H9 (cell line): Measurements from ENCODE around the gene MICAL3. TPM values are rescaled to one million over a fixed set of nuclear protein-coding genes. Genes with fewer than 3 reads are reported as not detected.

Source experiments
- DNase-seq: peaks from one replicate; pipeline ENCODE4 v3.0.0-alpha.2; 2017
- H2AFZ ChIP-seq: one replicate; pipeline ENCODE4 v1.6.1; 2013; ENCODE audit warnings: mild to moderate bottlenecking, low read length, control low read depth, moderate library complexity
- H2AK5ac ChIP-seq: 2 replicates; pipeline ENCODE4 v1.6.1; 2013; ENCODE audit warnings: low read length, control low read depth, mixed read lengths; ENCODE audit not compliant: insufficient read length
- H2BK120ac ChIP-seq: one replicate; pipeline ENCODE4 v1.6.1; 2013; ENCODE audit warnings: low read depth, mild to moderate bottlenecking, low read length, control low read depth, inconsistent platforms; ENCODE audit not compliant: poor library complexity, severe bottlenecking
- H2BK12ac ChIP-seq: 2 replicates; pipeline ENCODE4 v1.6.1; 2013; ENCODE audit warnings: low read length, control low read depth, mixed read lengths, low read depth; ENCODE audit not compliant: insufficient read length
- H2BK15ac ChIP-seq: 2 replicates; pipeline ENCODE4 v1.6.1; 2013; ENCODE audit warnings: low read depth, low read length, control low read depth
- H2BK20ac ChIP-seq: one replicate; pipeline ENCODE4 v1.6.1; 2013; ENCODE audit warnings: low read depth, mild to moderate bottlenecking, low read length, control low read depth, inconsistent platforms; ENCODE audit not compliant: poor library complexity, severe bottlenecking
- H2BK5ac ChIP-seq: 2 replicates; pipeline ENCODE4 v1.6.1; 2013; ENCODE audit warnings: low read length, control low read depth, mixed read lengths; ENCODE audit not compliant: insufficient read length
- H3K14ac ChIP-seq: 2 replicates; pipeline ENCODE4 v1.6.1; 2013; ENCODE audit warnings: low read length, control low read depth; ENCODE audit not compliant: insufficient read depth
- H3K18ac ChIP-seq: 2 replicates; pipeline ENCODE4 v1.6.1; 2013; ENCODE audit warnings: low read depth, mild to moderate bottlenecking, mixed read lengths, low read length, control low read depth; ENCODE audit not compliant: insufficient read length
- H3K23ac ChIP-seq: 2 replicates; pipeline ENCODE4 v1.6.1; 2013; ENCODE audit warnings: low read length, control low read depth, mixed read lengths, low read depth; ENCODE audit not compliant: insufficient read length
- H3K23me2 ChIP-seq: 2 replicates; pipeline ENCODE4 v1.6.1; 2013; ENCODE audit warnings: low read depth, mild to moderate bottlenecking, mixed read lengths, low read length, control low read depth; ENCODE audit not compliant: insufficient read length, poor library complexity, severe bottlenecking
- H3K27ac ChIP-seq: 2 replicates; pipeline ENCODE4 v1.5.1; 2013; ENCODE audit warnings: low read length, control low read depth, mixed read lengths, low read depth; ENCODE audit not compliant: insufficient read length
- H3K27me3 ChIP-seq: 2 replicates; pipeline ENCODE4 v1.6.1; 2013; ENCODE audit warnings: low read length, control low read depth, inconsistent platforms; ENCODE audit not compliant: insufficient read depth
- H3K4ac ChIP-seq: 2 replicates; pipeline ENCODE4 v1.6.1; 2013; ENCODE audit warnings: low read depth, mild to moderate bottlenecking, control low read depth, inconsistent platforms, low read length, moderate library complexity
- H3K4me1 ChIP-seq: 2 replicates; pipeline ENCODE4 v1.6.1; 2013; ENCODE audit warnings: low read length, control low read depth, inconsistent platforms; ENCODE audit not compliant: insufficient read depth
- H3K4me2 ChIP-seq: 2 replicates; pipeline ENCODE4 v1.6.1; 2013; ENCODE audit warnings: low read length, control low read depth, mixed read lengths; ENCODE audit not compliant: insufficient read length, insufficient read depth
- H3K56ac ChIP-seq: 2 replicates; pipeline ENCODE4 v1.6.1; 2013; ENCODE audit warnings: low read depth, mild to moderate bottlenecking, mixed read lengths, low read length, control low read depth; ENCODE audit not compliant: insufficient read length
- H3K79me1 ChIP-seq: 2 replicates; pipeline ENCODE4 v1.6.1; 2013; ENCODE audit warnings: low read depth, mild to moderate bottlenecking, moderate library complexity, low read length, control low read depth, inconsistent platforms; ENCODE audit not compliant: insufficient read depth, poor library complexity, severe bottlenecking
- H3K79me2 ChIP-seq: 2 replicates; pipeline ENCODE4 v1.6.1; 2013; ENCODE audit warnings: low read length, control low read depth, inconsistent platforms; ENCODE audit not compliant: insufficient read depth
- H3K9ac ChIP-seq: 2 replicates; pipeline ENCODE4 v1.6.1; 2013; ENCODE audit warnings: low read length, control low read depth, mixed read lengths; ENCODE audit not compliant: insufficient read length; ENCODE audit errors: extremely low read depth
- H3K9me3 ChIP-seq: one replicate; pipeline ENCODE4 v1.6.1; 2013; ENCODE audit warnings: low read depth, low read length, inconsistent platforms; ENCODE audit not compliant: control insufficient read depth
- H3T11ph ChIP-seq: one replicate; pipeline ENCODE4 v1.6.1; 2013; ENCODE audit warnings: mild to moderate bottlenecking, low read length, control low read depth, inconsistent platforms
- H4K20me1 ChIP-seq: one replicate; pipeline ENCODE4 v1.6.1; 2013; ENCODE audit not compliant: control insufficient read depth, insufficient read length, insufficient read depth
- H4K5ac ChIP-seq: 2 replicates; pipeline ENCODE4 v1.6.1; 2013; ENCODE audit warnings: low read depth, mild to moderate bottlenecking, mixed read lengths, low read length, control low read depth; ENCODE audit not compliant: insufficient read length
- H4K8ac ChIP-seq: replicated peaks from 2 replicates; pipeline ENCODE4 v1.6.1; 2013; ENCODE audit warnings: low read length, control low read depth, mixed read lengths, low read depth; ENCODE audit not compliant: insufficient read length
- H4K91ac ChIP-seq: 2 replicates; pipeline ENCODE4 v1.6.1; 2013; ENCODE audit warnings: low read depth, mild to moderate bottlenecking, moderate library complexity, mixed read lengths, low read length, control low read depth; ENCODE audit not compliant: insufficient read length
- H3K27ac Mint-ChIP-seq, 3 experiments: 2 replicates in 2 of 3; 3 replicates in 1 of 3; pipeline ENCODE4 v1.8.0; 2020 to 2021; ENCODE audit warnings: mixed read lengths in 3 of 3, mild to moderate bottlenecking in 1 of 3, moderate library complexity in 1 of 3
- H3K27me3 Mint-ChIP-seq: 2 replicates; pipeline ENCODE4 v1.8.0; 2021; ENCODE audit warnings: low read depth, mild to moderate bottlenecking, moderate library complexity, mixed read lengths
- H3K36me3 Mint-ChIP-seq, 3 experiments: 2 replicates in 2 of 3; 3 replicates in 1 of 3; pipeline ENCODE4 v1.8.0; 2020 to 2021; ENCODE audit warnings: low read depth in 3 of 3, mixed read lengths in 3 of 3; ENCODE audit not compliant: insufficient read depth in 1 of 3
- H3K4me1 Mint-ChIP-seq, 2 experiments: 2 replicates each; pipeline ENCODE4 v1.8.0; 2020; ENCODE audit warnings: mixed read lengths in 2 of 2
- H3K4me3 Mint-ChIP-seq, 2 experiments: 2 replicates in 1 of 2; 3 replicates in 1 of 2; pipeline ENCODE4 v1.8.0; 2020 to 2021; ENCODE audit warnings: mild to moderate bottlenecking in 2 of 2, mixed read lengths in 2 of 2, moderate library complexity in 1 of 2
- H3K9me3 Mint-ChIP-seq, 2 experiments: 2 replicates in 1 of 2; 3 replicates in 1 of 2; pipeline ENCODE4 v1.8.0; 2020; ENCODE audit warnings: mild to moderate bottlenecking in 2 of 2, mixed read lengths in 2 of 2, moderate library complexity in 1 of 2
- CTCF ChIP-seq: fragments of 200-600 bp; sonication (generic); conservative IDR thresholded peaks from 3 replicates; pipeline ENCODE4 v1.8.0; 2021; ENCODE audit warnings: antibody characterized with exemption, mild to moderate bottlenecking
- WGBS: extraction: QIAGEN DNeasy Blood & Tissue Kit; methylation state at CpG from one replicate; pipeline ENCODE4 v1.1.7; 2013; ENCODE audit warnings: missing lambda C conversion rate, low lambda C conversion rate, mixed read lengths; ENCODE audit not compliant: insufficient read length; ENCODE audit errors: extremely low coverage; 5-methylcytosine and 5-hydroxymethylcytosine counted together
- total RNA-seq: library from RNA; stranded (reverse); gene quantifications from 2 replicates; pipeline ENCODE4 v1.2.1, GENCODE V29; 2021

MICAL3 gene
- total RNA-seq, 1 experiment from 2014 or later = 50.2 TPM

DNA sequence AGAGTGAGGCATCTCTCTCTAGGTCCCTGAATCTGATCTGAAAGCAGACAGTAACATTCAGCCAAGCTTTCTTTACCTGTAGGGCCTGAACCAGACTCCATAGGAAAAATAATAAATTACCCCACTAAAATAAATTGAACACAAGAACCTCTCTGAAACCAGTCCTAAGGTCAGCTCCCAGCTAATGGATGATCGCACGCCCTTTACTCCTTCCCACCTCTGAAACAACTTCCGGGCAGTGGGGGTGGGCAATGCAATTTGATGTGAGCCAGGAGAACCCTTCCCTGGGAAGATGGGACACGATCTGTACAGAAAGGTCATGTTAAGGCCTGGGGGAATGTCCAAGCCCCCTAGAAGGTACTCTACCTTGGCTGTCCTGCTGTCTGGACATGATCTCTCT is 71.2 kb downstream of the MICAL3 start:
- no CpG with 5 or more reads among the region's 4 CpGs for WGBS
- Histone ChIP-seq H3K23ac (no peak overlapping the region), H2BK12ac (no peak overlapping the region), H3K4me2 (no peak overlapping the region), H3K56ac (no peak overlapping the region), H2BK20ac (no peak overlapping the region), H3K27me3 (no peaks in the 10 kb centered on the region), H2BK15ac (no peak overlapping the region), H3K9me3 (no peaks in the 10 kb centered on the region), H3K27ac (no peak overlapping the region), H4K5ac (no peak overlapping the region), H3K23me2 (no peaks in the 10 kb centered on the region), H4K8ac (no peak overlapping the region), H3K79me2 (peaks cover 9% of the 10 kb centered on the region; the same call in 1 of the 2 replicates), H3K4ac (no peak overlapping the region), H3K9ac (no peak overlapping the region), H4K91ac (no peak overlapping the region), H3K14ac (no peak overlapping the region), H4K20me1 (no peaks in the 10 kb centered on the region), H2BK5ac (no peak overlapping the region), H3K18ac (no peak overlapping the region), H3K79me1 (peaks cover 6% of the 10 kb centered on the region), H2AFZ (no peak overlapping the region), H3K4me1 (peaks cover 3% of the 10 kb centered on the region; the same call in 1 of the 2 replicates), H2BK120ac (no peak overlapping the region), H2AK5ac (no peak overlapping the region), H3T11ph (no peak overlapping the region)
- DNase-seq = no peak
- no peak for TF ChIP-seq CTCF
- Mint-ChIP-seq H3K9me3 (no peaks in the 10 kb centered on the region), H3K27me3 (no peaks in the 10 kb centered on the region), H3K27ac (peak overlapping the region; percentile 22 to 41 (median 32); a peak in 2 of 7 replicates), H3K36me3 (no peaks in the 10 kb centered on the region), H3K4me3 (no peak overlapping the region), H3K4me1 (peaks cover 22 to 41% of the 10 kb centered on the region in 2 experiments)
